Left renal pelvis (tissue), 4 donors: ENCODE measurements around the gene KPNA3. TPM values are rescaled to one million over a fixed set of nuclear protein-coding genes. Genes with fewer than 3 reads are reported as not detected.
"Not testable (repeated sequence)": the region's sequence is repeated elsewhere in the genome, so short reads cannot be mapped to it uniquely, and the experiment has no call there.

Source experiments
- DNase-seq, 4 donors: peaks; one replicate each; pipeline ENCODE4 v3.0.0-alpha.2; 2013; ENCODE audit warnings: low read depth in 4 of 4, low spot score in 3 of 4
- polyA plus RNA-seq, 4 donors: library from polyadenylated mRNA; unstranded; fragments of 120-200 nt; gene quantifications; one replicate each; pipeline ENCODE4 v1.2.1, GENCODE V29; 2013; ENCODE audit not compliant: insufficient read length in 4 of 4

Gene KPNA3
- 10 to 100 TPM; 29.8 to 41.8 (median 36.3) TPM for polyA plus RNA-seq

GRCh38 chr13:49792550-49793324, at the start of gene KPNA3:
KPNA3 (minus strand) TSS chr13:49792682; CDS start chr13:49792506, 176 bp downstream.
- peak; percentile 93 to 94 (median 94) for DNase-seq

- no peak for DNase-seq
Measured at GRCh38 chr13:49841964-49842363, 49.5 kb upstream of the KPNA3 start.

GRCh38 chr13:49840675-49841074, 48.2 kb upstream of the KPNA3 start:
- no peak for DNase-seq

- no peak for DNase-seq
Measured at GRCh38 chr13:49840266-49840665, 47.8 kb upstream of the KPNA3 start.

- no peak for DNase-seq
Measured at GRCh38 chr13:49838989-49839388, 46.5 kb upstream of the KPNA3 start.

- no peak for DNase-seq
Measured at GRCh38 chr13:49836516-49836915, 44.0 kb upstream of the KPNA3 start.

GRCh38 chr13:49833402-49833801, 40.9 kb upstream of the KPNA3 start:
- no peak for DNase-seq

GRCh38 chr13:49831455-49831854, 39.0 kb upstream of the KPNA3 start:
- no peak for DNase-seq

- no peak for DNase-seq
Measured at GRCh38 chr13:49830721-49831120, 38.2 kb upstream of the KPNA3 start.

GRCh38 chr13:49829715-49830114, 37.2 kb upstream of the KPNA3 start:
- DNase-seq = no peak

- no peak for DNase-seq
Measured at GRCh38 chr13:49828453-49828852, 36.0 kb upstream of the KPNA3 start.

GRCh38 chr13:49827891-49828290, 35.4 kb upstream of the KPNA3 start:
- no peak for DNase-seq

- no peak for DNase-seq
Measured at GRCh38 chr13:49827336-49827735, 34.9 kb upstream of the KPNA3 start.

GRCh38 chr13:49821216-49822009, 28.9 kb upstream of the KPNA3 start:
- DNase-seq = no peak

GRCh38 chr13:49820591-49821215, 28.2 kb upstream of the KPNA3 start:
- DNase-seq = no peak

GRCh38 chr13:49816047-49816446, 23.6 kb upstream of the KPNA3 start:
- not testable (repeated sequence) for DNase-seq

- DNase-seq = no peak
Measured at GRCh38 chr13:49814551-49815270, 22.2 kb upstream of the KPNA3 start.

GRCh38 chr13:49812812-49813211, 20.3 kb upstream of the KPNA3 start:
- no peak for DNase-seq

- no peak for DNase-seq
Measured at GRCh38 chr13:49811527-49811908, 19.0 kb upstream of the KPNA3 start.

GRCh38 chr13:49810567-49811526, 18.4 kb upstream of the KPNA3 start:
- DNase-seq = no peak
